ENCODE measurements around the gene RPP25L.

The RPP25L gene

DNA sequence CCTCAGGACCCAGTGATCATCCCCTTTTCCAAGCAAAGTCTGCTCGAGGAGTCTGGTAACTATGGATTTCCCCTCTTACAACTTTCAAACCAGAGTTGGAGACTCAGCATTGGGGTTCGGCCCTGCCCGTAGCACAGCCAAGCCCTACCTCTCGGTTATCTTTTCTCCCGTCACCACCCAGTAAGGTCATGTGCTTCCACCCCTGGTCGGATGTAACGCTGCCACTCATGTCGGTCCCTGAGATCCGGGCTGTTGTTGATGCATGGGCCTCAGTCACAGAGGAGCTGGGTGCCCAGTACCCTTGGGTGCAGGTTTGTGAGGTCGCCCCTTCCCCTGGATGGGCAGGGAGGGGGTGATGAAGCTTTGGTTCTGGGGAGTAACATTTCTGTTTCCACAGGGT is 35.8 kb upstream of the RPP25L start:
- TF ChIP-seq GATA3 (IDR thresholded peaks at IDR 0.05; ENCODE audit: low read depth, low read length) = no peak
- TF ChIP-seq GATA2 (IDR thresholded peaks at IDR 0.05; ENCODE audit: low read depth, low read length) = no peak

DNA sequence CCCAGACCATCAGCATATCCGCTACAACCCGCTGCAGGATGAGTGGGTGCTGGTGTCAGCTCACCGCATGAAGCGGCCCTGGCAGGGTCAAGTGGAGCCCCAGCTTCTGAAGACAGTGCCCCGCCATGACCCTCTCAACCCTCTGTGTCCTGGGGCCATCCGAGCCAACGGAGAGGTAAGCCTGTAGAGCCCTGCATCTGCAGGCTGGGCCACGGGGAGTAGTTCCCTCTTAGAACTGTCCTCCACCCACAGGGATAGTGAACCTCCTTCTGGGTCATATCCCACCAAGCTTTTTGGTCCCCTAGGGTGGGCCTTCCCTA is 35.1 kb upstream of the RPP25L start:
- TF ChIP-seq GATA3 (IDR thresholded peaks at IDR 0.05; ENCODE audit: low read depth, low read length) = no peak
- TF ChIP-seq GATA2 (IDR thresholded peaks at IDR 0.05; ENCODE audit: low read depth, low read length) = no peak

DNA sequence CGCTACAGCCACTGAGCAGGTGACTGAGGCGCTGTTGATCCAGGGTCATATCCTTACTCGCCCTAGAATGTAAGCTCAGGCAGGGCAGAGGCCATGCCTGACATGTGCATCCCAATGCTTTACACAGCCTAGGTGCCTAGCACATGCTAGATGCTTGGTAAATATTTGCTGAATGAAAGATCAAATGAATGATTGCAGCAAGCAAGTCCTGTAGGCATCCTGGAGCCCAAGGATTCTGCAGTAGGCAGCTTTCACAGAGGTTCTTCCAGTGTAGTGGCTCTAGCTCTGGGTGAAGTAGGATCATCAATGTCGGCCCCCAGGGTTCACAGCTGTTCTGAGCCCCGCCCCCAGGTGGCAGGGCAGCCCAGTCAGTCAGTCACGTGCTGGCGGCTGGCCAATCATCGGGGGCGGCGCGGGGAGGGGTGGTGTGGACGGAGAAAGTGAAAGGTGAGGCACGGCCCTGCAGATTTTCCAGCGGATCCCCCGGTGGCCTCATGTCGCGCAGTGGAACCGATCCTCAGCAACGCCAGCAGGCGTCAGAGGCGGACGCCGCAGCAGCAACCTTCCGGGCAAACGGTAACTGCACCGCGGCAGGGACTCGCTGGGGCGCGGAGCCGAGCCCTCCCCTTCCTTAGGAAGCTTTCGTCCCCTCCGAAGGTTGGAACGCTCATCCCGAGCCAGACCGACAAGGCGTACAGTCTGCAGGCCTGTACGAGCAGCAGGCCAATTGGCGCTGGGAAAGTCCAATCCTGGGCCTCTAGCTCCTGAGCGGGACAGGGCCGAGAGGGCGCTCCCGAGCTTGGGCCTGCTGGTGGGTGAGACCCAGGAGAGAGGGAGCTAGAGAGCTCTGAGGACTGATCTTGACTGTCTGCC is 34.5 kb upstream of the RPP25L start, which contains the start of gene GALT:
Gene GALT, plus strand, starts transcription at position 465 of the 873 bp plus-strand sequence. Its CDS starts 30 bp downstream, at position 495.
- no peak; the same call in 1 of the 2 replicates for TF ChIP-seq GATA2 (IDR thresholded peaks at IDR 0.05; ENCODE audit: low read depth, low read length)
- TF ChIP-seq GATA3 (IDR thresholded peaks at IDR 0.05; ENCODE audit: low read depth, low read length) = no peak

DNA sequence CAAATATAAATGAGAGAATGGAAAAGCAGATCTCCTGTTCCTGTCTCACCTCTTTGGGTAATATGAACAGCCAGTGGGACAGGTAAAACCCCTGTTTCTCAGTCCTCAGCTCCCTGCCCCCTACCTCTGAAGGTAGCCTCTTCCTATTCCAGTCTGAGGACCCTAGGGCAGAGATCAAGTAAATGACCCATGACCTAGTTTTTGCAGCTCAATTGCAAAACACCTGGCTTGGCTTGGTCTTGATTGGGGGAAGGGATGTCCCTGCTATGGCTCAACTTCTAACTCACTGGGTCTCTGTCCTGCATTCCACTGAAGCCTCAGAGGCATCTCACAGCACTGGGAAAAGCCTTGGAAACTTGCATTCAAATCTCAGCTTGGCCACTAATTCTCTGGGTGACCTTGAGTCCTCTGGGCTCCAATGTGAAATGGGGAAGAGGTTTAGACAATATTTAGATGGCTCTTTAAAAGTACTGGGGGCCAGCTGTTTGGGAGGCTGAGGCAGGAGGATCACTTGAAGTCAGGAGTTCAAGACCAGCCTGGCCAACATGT is 32.9 kb upstream of the RPP25L start:
- no peak for TF ChIP-seq GATA3 (IDR thresholded peaks at IDR 0.05; ENCODE audit: low read depth, low read length)

DNA sequence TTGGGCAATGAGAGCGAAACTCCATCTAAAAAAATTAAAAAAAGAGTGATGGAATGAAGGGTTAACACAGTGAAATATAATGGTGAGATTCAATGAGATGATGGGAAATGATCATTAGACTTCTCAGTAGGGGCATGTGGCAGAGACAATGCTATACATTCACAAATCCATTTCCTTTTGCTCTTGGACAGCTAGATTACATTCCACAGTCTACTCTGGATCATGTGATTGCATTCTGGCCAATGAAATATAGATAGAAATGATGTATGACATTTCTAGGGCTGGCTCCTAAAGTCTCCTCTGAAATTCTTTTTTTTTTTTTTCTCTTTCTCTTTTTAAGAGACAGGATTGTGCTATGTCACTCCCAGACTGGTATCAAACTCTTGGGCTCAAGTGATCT is 30.8 kb upstream of the RPP25L start:
- TF ChIP-seq GATA2 (IDR thresholded peaks at IDR 0.05; ENCODE audit: low read depth, low read length) (no peak), GATA3 (IDR thresholded peaks at IDR 0.05; ENCODE audit: low read depth, low read length) (no peak)

DNA sequence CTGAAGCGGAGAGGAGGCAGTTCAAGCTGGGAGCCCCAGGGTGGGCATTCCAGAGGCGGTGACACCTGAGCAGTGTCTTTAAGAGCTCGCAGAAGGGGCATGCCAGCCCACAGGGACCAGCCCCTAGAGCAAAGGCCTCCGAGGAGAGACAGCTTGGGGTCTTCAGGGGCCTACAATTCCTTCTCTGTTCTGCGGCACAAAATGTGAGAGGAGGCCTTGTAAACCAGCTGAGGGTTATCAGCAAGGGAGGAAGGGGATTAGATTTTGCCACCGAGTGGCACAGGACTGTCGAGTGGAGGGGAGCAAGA is 26.2 kb upstream of the RPP25L start:
- TF ChIP-seq GATA3 (IDR thresholded peaks at IDR 0.05; ENCODE audit: low read depth, low read length) (no peak), GATA2 (IDR thresholded peaks at IDR 0.05; ENCODE audit: low read depth, low read length) (no peak)

DNA sequence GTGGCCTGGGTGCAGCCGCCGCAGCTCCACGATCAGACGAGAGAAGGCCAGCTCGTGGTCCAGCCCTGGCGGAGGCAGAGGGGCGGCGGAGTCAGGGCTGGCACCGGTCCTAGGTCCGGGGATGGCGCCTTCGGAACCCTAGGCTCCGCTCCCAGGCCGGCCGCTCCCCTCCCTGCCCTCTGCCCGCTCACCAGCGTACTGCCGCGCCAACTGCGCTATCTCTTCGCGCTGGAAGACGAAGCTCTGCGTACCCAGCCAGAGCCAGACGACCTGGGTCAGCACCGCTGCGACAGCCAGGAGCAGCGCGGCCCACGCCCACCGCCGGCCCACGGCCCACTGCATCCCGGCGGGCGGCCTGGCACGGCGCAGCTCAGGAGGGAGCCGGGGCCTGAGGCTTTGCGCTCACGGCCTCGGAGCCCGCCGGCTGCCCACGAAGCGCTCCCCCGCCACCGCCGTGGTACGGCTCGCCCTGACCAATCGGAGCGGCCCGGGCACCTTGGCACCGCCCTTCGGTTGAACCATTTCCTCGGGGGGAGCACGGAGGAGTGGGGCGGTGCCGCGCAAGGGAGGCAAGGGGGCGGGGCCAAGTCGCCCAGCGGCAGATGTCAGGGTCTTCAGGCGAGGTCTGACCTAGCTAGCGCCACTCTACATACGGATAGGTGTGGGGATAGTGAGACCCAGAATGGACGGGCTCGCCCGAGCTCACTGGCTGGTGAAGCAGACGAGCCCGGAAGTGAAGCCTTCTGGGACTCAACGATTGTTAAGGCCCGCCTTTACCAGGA is 25.6 kb upstream of the RPP25L start, which contains the start of gene SIGMAR1:
Gene SIGMAR1, minus strand, starts transcription at position 432 of the 782 bp plus-strand sequence. Its CDS starts 90 bp downstream, at position 342.
- TF ChIP-seq GATA3 (IDR thresholded peaks at IDR 0.05; ENCODE audit: low read depth, low read length) = no peak
- no peak for TF ChIP-seq GATA2 (IDR thresholded peaks at IDR 0.05; ENCODE audit: low read depth, low read length)

DNA sequence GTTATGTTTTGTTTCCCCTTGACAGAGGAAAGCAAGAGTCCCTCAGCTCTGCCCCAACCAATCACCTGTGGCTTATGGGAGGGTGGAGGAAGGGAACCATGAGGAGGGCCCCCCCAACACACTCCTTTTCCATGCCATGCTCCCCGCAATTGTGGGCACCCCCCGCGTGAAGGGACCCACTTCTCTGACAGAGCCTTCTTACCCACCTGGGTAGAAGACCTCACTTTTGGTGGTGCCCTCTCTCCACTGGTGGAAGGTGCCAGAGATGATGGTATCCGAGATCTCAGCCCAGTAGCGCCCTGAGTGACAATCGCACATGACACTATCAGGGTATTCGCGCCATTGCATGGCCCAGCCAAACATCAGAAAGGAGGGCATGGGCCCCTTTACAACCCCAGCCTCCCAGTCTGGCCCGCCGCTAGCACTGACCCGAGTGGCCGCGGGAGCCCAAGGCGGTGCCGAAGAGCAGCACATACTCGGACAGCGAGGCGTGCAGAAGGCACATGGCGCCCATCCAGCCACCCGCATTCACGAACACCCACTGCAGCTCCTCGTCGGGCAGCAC is 25.0 kb upstream of the RPP25L start:
- TF ChIP-seq GATA3 (IDR thresholded peaks at IDR 0.05; ENCODE audit: low read depth, low read length) (no peak), GATA2 (IDR thresholded peaks at IDR 0.05; ENCODE audit: low read depth, low read length) (no peak)

DNA sequence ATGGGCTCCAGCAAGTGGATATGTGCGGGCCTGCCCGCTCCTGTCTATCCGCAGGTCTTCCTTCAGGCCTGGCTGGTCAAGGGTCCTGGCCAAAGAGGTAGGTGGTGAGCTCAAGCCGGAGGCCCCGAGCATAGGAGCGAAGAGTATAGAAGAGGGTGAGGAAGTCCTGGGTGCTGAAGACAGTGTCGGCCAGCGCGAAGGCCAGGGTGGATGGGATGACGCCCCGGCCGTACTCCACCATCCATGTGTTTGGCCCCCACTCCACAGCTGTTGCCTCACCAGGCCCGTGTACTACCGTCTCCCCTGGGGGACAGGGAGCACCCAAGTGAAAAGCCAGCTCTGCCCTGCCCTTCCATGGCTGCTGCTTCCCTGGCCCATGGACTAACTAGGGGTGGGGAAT is 23.7 kb upstream of the RPP25L start:
- TF ChIP-seq GATA3 (IDR thresholded peaks at IDR 0.05; ENCODE audit: low read depth, low read length) (no peak), GATA2 (IDR thresholded peaks at IDR 0.05; ENCODE audit: low read depth, low read length) (no peak)

DNA sequence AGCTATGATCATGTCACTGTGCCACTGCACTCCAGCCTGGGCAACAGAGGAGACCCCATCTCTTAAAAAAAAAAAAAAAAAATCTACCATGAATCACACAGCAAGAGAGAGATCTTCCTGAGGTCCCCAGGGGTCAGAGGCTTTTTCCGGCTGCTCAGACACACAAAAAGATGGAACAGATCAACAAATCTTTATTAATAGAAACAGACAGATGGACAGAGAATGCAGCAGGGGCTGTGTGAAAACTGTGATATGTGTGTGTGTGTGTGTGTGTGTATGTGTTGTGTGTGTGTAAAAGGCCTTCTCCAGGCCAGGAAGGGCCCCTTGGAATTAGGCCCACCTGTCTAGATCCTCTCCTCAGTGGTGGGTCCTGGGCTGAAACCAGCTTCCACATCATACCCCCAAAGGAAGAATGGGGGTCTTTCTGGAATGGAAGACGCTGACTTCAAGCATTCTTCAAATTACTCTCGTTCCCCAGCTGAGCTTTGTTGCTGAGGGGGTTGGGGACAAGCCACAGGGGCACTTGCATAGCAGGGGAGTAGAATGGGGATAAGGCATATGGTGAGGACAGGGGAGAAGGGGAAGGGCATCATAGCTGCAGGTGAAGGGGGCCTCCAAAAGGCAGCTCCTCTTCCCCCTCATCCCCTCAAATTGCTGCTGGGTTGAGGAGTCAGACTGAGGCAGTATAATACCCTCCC is 22.8 kb upstream of the RPP25L start:
- TF ChIP-seq GATA2 (IDR thresholded peaks at IDR 0.05; ENCODE audit: low read depth, low read length) = no peak
- TF ChIP-seq GATA3 (IDR thresholded peaks at IDR 0.05; ENCODE audit: low read depth, low read length) = no peak

DNA sequence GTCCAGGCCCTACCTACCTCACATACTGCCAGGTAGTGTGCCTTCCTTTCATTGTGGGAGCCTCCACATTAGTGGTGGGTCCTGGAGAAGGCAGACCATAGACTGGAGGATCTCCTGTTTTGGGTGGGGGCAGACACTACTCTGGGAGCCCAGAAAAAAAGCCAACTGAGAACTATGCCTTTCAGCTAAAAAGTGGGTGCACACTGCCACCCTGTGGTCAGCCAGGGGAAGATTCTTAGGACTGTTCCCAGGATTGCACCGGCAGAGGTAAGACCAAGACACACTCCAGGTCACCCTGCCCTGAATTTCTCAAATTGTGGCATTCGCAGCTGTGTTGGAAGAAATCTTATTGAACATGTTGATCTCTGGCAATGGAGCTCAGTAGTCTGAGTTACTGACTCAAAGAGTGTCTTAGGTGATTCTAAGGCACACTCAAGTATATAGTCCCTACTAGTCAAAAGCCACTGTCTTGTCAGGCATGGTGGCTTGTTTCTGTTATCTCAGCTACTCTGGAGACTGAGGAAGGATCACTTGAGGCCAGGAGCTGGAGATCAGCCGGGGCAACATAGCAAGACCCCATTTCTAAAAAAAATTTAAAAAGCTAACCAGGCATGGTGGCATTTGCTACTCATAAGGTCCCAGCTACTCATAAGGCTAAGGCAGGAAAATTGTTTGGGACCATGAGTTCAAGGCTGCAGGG is 22.1 kb upstream of the RPP25L start:
- TF ChIP-seq GATA2 (IDR thresholded peaks at IDR 0.05; ENCODE audit: low read depth, low read length) = no peak
- no peak for TF ChIP-seq GATA3 (IDR thresholded peaks at IDR 0.05; ENCODE audit: low read depth, low read length)

DNA sequence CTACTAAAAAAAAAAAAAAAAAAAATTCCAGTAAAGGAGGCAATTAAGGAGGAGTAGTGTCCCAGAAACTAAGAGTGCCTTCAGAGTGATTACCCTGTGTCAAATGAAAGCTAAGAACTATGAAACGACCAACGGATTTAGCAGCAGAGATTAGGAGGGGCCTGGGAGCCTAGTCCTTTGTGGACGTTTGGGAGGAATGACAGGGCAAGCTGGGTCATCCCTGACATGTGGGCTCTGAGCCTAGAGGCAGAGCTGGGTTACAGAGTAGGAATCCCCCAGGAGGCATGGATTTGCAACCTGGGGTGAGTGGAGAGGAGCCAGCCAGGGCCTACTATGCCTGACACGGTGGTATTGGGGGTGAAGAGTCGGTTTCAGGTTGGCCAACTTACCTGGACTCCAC is 21.3 kb upstream of the RPP25L start:
- TF ChIP-seq GATA2 (IDR thresholded peaks at IDR 0.05; ENCODE audit: low read depth, low read length) = no peak

DNA sequence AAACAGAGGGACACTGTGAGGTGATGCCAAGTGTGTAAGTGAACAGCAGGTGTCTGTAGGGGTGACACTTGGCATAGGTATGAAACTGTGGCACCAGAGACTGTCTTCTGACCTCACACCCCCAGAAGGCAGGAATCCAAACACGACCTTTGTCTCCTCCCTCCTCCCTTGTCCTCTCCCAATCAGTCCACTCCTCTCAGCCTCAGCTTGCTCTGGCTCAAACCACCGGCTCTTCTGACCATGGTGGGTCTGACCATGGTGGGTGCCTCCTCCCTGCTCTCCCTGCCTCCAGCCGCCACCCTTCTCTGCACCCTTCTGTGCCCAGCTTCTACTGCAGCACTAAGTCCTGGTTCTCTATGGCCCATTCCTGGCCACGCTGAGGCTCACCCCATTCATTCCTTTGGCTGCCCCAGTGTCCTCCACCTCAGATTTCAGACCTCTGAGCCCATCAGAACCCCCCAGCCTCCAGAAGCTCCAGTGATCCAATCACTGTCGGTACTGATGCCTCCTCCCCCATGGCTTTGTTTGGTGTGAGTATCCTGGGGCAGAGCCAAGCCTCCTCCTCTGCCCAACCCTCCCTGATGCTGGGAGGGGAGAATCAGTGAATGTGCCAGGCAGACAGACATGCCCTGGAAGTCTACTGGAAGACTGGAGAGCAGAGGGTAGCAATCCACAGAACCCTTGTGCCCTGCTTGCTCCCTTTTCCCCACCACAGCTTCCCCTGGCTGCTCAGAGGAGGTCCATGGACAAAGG is 18.7 kb upstream of the RPP25L start:
- TF ChIP-seq GATA2 (IDR thresholded peaks at IDR 0.05; ENCODE audit: low read depth, low read length) (no peak), GATA3 (IDR thresholded peaks at IDR 0.05; ENCODE audit: low read depth, low read length) (no peak)
